A549 (cell line): Measurements from ENCODE around the gene MYOM1.

Source experiments
- CEBPB ChIP-seq, 2 experiments: fragments of >200 bp in 1 of 2; sonication (Bioruptor Twin) in 1 of 2; formaldehyde crosslinking in 1 of 2; IDR thresholded peaks; 2 replicates each; pipeline ENCODE4 v1.6.1; 2012 to 2016
- CTCF ChIP-seq: fragments of >200 bp; sonication (Bioruptor Twin); formaldehyde crosslinking; IDR thresholded peaks from 3 replicates; pipeline ENCODE4 v1.5.1; 2016
- EHMT2 ChIP-seq: fragments of 200-600 bp; sonication (generic); IDR thresholded peaks from 2 replicates; pipeline ENCODE4 v1.6.1; 2016; ENCODE audit warnings: antibody characterized with exemption, low read depth, mild to moderate bottlenecking, moderate library complexity
- EP300 ChIP-seq, 2 experiments: fragments of >200 bp; sonication (Bioruptor Twin); formaldehyde crosslinking; IDR thresholded peaks; 2 replicates in 1 of 2; 3 replicates in 1 of 2; pipeline ENCODE4 v1.6.1; 2016 to 2017
- HMGXB4 ChIP-seq: fragments of 250-450 bp; sonication (Bioruptor Pico); IDR thresholded peaks from 2 replicates; pipeline ENCODE4 v1.5.0; 2021; ENCODE audit warnings: mild to moderate bottlenecking, moderate library complexity, borderline replicate concordance
- MAX ChIP-seq: IDR thresholded peaks from 2 replicates; pipeline ENCODE4 v1.6.1; 2012
- PHF8 ChIP-seq: fragments of 200-600 bp; sonication (generic); IDR thresholded peaks from 2 replicates; pipeline ENCODE4 v1.6.1; 2016; ENCODE audit warnings: low read depth, mild to moderate bottlenecking, antibody characterized with exemption, moderate library complexity, borderline replicate concordance
- REST ChIP-seq: fragments of 200-600 bp; sonication (generic); IDR thresholded peaks from 2 replicates; pipeline ENCODE4 v1.6.1; 2016; ENCODE audit warnings: antibody characterized with exemption, mild to moderate bottlenecking, moderate library complexity

GRCh38 chr18:3260995-3261372 is 41.2 kb upstream of the MYOM1 start:
- TF ChIP-seq MAX (no peak), HMGXB4 (CRISPR knock-in tag) (no peak), EP300 (IDR thresholded peaks at IDR 0.05) (no peak), CTCF (no peak), PHF8 (no peak), EHMT2 (no peak), REST (no peak), CEBPB (IDR thresholded peaks at IDR 0.05) (no peak)
